RCC 7860 (cell line): ENCODE data around the gene RBM33.
A peak's percentile ranks its signal among the peaks of the same experiment; 100 is the strongest.

Source experiments
- DNase-seq: peaks from one replicate; pipeline ENCODE4 v3.0.0-alpha.2; 2015; ENCODE audit warnings: low spot score
- FAIRE-seq: peaks from 2 replicates; lab custom pipeline; 2012; peaks lifted over from hg19 to GRCh38; lab: Jason Lieb, UNC

The RBM33 gene

DNA sequence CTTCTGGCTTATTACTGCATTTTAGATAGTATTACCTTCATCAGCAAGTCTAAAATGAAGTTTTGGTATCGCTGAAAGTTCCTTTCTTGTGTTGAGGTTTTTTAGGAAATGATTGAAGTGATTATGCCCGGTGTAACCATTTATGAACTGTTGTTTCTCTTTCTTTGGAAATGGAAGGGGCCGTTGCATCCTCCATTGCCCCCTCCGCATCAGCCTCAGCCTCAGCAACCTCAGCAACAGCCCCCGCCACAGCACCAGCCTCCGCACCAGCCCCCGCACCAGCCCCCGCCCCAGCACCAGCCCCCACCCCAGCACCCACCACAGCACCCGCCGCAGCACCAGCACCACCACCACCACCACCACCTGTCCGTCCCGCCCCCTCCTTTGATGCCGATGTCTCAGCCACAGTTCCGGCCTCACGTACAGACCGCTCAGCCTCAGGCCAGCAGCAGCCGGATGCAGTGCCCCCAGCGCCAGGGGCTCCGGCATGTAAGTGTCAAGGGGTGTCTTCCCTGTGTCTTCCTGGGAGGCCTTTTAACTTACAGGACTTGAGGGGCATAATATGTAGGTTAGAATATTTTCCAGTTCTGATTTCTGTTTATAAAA lies 95.2 kb downstream of the RBM33 start:
- DNase-seq (no peak), FAIRE-seq (no peak)

DNA sequence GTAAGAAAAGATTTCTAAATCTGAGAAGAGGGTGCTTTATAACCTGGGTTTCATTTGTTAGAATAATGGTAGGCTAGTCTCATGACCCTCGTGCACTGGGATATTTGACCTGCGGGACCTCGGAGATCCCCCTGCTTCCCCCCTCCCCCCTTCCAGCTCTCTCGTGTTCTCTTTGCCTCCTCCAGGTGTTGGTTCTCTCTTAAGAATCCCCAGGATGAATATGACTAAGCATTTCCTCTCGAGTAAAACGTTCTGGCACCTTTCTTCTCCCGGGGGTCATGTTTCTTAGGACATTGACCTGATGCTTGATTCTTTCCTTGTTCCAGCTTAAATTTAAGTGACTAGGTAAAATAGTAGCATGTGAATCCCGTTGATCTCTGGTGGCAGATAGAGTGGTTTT lies 96.6 kb downstream of the RBM33 start:
- no peak for DNase-seq
- no peak for FAIRE-seq

DNA sequence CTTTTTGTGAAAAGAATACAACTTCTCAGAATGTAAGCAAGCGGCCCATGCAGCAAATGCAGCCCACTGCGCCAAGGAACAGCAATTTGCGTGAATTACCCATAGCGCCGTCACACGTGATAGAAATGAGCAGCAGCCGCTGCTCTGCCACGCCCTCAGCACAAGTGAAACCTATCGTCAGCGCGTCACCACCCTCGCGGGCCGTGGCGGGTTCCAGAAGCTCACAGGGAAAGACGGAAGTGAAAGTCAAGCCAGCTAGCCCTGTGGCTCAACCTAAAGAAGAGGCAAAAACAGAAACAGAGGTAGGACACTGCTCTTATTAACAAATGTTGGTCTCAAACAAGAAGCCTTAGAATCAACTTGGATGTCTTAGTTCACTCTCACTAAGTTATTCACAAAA lies 97.3 kb downstream of the RBM33 start:
- DNase-seq = no peak
- FAIRE-seq = no peak

DNA sequence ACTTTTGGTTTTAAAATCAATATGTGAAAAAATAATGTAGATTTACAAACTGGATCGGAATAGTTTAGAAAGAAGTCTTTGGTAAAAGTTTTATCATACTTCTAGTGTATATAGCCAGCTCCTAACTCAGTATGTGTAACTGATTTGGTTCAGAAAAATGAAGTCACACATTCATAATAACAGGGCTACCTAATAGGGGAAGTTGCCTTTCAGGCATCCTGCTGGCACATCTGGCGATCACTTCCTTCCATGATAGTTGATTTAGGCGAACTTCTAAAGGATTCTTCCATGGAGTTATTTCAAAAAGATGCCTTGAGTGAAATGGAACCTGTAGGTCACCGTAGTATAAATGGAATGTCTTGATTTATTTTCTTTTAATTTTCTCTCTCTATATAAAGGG lies 98.7 kb downstream of the RBM33 start:
- FAIRE-seq (no peak), DNase-seq (no peak)

DNA sequence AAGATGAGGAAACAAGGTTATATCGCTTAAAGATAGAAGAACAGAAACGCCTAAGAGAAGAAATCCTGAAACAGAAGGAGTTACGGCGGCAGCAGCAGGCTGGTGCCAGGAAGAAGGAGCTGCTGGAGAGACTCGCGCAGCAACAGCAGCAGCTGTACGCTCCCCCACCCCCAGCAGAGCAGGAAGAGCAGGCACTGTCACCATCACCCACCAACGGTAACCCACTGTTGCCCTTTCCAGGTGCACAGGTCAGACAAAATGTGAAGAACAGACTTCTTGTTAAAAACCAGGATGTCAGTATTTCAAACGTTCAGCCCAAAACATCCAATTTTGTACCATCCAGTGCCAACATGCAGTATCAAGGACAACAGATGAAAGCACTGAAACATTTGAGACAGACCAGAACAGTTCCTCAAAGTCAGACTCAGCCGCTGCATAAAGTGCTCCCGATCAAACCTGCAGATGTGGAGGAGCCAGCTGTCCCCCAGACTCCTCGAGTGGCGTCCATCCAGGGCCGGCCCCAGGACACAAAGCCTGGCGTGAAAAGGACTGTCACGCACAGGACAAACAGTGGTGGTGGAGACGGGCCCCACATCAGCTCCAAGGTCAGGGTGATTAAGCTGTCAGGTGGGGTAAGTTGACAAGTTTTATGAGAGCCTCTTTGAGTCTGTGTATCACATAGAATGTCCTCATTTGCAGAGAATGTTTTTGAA lies 100.7 kb downstream of the RBM33 start:
- DNase-seq (no peak), FAIRE-seq (no peak)

DNA sequence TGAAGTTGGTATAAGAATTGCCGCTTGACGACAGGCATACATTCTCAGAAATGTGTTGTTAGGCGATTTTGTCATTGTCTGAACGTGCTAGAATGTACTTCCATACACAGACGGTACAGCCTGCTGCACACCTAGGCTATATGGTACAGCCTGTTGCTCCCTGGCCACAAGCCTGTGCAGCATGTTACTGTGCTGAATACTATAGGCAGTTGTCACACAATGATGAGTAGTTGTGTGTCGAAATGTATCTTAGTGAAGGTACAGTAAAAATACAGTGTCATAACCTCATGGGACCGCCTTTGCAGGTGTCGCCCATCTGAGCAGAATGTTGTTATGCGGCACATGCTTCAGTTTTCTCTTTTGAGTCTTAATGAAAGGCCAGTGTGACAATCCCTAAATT lies 101.3 kb downstream of the RBM33 start:
- no peak for FAIRE-seq

DNA sequence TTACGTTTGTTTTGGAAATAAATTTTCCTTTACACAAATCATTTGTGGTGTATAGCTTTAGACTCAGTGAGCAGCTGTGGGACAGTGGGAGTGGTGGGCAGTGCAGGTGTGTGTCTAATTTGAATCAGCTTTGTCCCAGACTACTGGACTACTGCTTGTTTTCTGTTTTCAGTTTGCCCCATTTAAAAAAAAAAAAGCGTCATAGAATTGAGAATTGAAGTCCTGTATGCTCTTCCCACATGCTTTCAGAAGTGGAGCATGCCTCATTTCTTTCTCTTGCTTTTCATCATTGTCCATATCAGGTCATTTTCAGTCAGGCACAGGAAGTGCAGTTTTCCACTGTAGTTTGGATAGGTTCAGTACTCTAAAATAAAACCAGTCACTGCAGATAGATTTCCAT lies 101.7 kb downstream of the RBM33 start:
- DNase-seq = no peak
- FAIRE-seq = no peak

More for the DNA sequence above, 101.3 kb downstream of the RBM33 start:
- DNase-seq = no peak

DNA sequence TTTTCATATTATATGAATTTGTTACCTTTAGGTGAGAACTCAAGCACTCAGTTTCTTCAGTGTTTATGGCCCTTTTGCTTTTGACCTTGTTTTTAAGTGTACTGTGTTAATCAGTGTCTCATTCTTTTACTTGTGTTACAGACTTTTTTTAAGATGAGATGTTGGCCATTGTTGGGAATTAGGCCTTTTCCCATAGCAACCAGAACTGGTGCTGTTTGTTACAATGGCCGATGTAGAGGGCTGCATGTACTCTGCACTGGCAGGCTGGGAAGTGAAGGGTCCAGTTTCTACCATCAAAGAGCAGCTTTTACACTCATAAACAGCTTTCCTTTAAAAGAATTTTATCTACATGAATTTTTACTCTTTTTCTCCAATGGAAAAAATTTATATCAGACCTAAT lies 102.7 kb downstream of the RBM33 start:
- FAIRE-seq (no peak), DNase-seq (no peak)

DNA sequence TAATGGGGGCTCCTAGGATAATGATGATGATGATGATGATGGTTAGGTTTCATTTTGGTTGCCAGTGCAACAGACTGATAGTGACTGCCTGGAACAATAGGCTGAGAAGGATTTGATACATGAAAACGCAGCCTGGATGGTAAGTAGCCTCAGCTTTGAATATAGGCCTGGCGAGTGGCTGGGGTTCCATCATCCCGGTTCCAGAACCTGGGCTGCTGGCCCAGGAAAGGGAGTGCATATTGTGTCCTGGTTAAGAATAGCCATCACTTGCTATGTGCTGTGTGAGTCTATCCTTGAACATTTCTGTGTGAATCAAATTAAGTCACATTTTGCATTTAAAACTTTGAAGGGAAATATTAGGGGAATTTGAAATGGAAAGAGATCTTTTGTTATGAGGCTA lies 105.1 kb downstream of the RBM33 start:
- DNase-seq = no peak
- FAIRE-seq = no peak

DNA sequence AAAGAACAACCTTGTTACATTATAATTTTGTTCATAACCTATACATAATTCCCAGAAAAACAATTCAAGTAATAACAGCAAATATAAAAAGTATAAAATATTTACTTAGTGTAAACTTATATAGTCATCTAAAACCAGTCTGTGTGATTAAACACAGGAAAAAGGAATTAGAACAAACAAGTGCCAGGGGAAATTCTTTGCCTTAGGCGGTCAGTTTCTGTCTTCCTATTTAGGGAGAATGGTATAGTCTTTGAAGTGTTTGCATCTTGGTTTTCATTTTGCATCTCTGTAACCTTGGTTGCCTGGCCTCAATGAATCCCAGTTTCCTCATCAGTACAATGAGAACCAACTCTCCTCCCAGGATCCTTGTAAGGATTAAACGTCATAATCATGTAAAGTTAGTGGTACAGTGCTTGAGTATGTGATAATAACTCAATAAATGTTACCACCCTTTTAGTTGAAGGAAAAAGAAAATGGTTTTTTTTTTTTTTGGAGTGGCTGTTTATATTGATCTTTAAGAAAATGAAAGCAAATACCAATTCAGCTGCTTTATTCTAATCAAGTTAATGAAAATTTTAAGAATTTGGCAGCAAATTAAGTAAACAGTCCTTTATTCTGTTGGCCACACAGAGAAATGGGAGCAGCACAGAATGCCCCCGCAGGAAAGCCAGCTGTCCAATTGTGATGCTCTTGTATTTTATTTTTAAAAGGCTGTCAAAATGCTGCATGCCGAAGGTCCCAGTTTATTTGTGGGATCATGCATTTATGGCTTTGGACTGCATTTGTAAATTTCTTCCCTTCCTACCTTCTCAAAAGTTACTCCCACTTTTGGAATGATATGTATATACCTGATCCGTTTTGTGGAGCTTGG lies 106.0 kb downstream of the RBM33 start:
- no peak for DNase-seq
- no peak for FAIRE-seq

DNA sequence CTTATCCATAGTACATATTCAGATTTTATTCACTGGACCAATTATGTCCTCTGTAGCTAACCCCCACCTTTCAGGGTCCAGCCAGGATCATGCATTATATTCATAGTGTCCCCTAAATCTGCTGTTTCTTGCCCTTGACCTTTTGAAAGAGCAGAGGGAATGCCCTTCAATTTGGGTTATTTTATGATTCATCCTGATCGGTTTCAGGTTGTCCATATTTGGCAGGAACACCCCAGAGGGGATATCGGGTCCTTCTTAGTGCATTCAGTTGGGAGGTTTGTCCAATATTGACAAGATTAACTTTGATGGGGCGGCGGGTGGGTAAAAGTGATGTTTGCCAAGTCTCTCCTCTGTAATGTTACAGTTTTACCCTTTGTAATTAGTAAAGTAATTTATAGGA lies 106.9 kb downstream of the RBM33 start:
- no peak for FAIRE-seq
- no peak for DNase-seq

DNA sequence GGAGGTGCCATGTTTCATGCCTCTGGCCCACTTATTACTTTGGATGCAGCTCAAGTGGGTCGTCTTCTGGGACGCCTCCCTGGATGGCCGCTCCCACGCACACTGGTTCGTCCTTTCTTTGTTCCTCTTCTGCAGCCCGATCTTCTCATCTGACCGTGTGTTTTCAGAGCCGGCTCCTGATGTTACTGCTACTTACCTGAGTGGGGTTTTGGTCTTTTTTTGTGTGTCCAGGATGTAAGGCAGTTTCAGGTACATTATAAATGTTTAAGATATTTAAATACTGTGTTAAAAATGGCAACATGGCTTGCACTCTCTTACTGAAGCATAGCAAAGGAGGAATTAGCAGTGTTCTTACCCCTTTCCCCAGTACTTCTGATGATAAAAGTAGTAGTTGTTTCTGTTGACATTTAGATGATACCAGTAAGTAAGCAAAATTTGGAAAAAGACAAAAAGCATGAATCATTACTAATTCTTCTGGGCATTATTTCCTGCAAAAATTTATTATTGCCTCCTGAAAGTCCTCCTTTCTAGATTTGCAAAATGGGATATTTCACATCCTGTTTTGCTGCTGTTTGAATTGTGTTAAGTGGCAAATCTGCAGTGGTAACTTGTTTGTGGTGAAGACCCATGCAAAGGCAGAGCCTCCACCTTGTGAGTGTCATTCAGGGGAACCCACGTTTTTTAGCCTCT lies 108.4 kb downstream of the RBM33 start:
- no peak for FAIRE-seq

DNA sequence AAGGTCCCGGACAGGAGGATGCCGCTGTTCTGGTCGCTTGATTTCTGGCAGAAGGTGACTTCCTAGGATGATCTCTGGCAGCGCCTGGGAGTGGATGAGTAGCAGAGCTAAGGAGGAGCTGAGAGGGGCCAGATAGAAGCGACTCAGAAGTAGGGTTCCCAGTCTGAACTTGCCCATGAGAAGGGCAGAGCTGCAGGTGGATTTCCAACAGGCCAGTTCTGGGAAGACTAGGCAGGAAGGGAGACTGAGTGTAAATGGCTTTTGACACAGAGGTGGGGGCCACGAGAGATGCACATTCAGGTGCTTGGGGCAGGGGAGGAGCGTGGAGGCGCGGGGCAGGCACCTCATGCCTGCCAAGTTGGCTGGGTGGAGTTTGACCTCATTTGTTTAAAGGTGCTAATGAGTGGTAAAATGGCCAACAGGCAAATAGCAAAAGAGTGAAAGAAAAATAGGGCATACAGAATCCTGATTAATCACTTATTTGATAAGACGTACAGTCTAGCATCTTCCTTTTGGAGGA lies 109.0 kb downstream of the RBM33 start:
- no peak for DNase-seq
- FAIRE-seq = no peak

More for the DNA sequence above, 108.4 kb downstream of the RBM33 start:
- DNase-seq = peak; percentile 34

DNA sequence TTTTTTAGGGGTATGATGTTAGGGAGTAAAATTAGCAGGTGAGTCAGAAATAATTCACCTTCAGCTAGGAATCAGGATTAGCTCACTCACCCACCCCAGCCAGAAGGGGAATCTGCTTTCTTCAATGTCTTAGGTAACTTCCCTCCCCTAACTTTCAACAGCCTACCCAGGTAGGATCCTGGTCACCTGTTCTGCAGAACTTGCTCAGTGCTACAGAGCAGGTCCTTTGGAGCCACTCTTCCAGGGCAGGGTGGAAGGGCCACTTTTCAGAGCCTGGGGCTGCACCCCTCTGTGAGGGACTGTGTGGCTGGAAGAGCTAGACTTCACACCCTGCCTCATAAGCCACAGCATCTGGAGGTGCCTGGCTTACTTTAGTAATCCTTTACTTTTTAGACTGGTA lies 109.7 kb downstream of the RBM33 start:
- no peak for DNase-seq
- FAIRE-seq = no peak

DNA sequence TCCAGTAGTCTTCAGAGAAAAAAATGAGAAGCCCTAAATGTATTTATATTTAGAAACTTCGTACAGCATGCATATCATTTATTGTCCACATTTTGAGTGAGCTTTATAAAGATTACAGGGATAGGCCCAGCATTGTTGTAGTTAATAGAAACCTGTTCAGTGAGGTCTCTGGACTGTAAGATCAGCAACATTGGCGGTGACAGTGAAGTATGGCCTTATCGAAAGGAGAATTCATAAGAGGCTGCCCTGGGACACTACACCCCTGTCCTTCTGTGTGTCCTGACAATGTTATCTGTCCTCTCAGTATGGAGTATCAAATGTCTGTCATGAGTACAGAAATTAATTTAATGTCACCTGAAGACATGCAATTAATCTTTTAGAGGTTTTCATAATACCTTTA lies 110.6 kb downstream of the RBM33 start:
- DNase-seq = no peak
- no peak for FAIRE-seq

DNA sequence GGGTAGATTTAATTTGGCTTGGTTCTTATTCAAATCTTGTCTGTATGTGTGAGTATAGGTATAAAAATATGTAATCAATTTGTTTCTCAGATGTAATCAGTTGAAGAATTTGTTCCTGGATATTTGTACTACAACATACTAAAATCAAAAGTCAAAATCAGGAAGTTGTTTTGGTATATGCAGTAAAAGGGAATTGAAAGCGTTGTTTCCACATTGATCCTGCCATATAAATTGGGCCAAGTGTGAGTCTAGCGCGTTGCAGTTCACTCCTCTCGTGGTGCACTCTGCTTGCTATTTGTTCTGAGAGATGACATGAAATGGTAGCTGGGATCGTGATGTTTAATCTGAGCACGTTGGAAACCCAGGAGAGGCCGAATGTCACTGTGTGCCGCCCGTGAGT lies 111.9 kb downstream of the RBM33 start:
- DNase-seq (no peak), FAIRE-seq (no peak)

DNA sequence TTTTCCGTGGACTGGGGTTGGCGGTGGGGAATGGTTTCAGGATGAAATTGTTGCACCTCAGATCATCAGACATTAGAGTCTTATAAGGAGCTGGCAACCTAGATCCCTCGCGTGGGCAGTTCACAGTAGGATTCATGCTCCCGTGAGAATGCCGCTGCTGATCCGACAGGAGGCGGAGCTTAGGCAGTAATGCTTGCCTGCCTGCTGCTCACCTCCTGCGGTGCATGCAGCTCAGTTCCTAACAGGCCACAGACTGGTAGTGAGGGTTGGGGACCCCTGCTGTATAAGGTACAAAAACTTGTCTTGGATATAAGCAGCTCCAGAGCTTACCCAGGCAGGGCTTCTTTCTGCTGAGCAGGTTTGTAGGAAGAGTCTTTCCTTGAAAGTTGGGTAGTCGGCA lies 113.9 kb downstream of the RBM33 start:
- no peak for FAIRE-seq

DNA sequence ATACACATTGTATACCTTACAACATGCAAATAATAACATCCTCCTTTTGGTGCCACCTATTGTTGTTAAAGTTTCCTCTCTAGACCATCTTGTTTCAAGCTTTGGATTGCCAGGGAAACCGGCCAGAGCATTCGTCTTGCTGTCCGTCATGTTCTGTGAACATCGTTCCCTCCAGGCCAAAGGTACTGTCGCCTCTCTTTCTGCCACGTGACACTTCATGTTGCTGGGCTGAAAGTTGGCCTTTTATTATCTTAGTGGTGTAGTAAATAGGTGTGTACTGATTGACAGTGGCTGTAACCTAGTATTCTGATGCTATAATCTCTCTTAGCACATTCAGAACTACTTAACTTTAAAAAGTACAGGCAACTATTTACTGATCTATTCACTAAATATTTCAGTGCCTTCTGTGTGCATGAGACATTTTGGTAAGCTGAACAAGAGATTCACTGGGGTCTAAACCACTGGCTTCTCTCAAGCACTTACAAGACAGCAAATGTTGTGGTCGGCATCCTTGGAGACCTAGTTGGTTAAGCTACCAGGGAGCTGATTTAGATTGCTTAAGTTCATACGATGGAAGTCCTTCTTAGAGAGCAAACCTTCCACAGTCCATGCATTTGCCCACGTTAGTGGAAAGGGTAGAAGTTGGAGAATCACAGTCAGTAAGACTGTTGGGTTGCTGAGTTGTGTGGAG lies 115.4 kb downstream of the RBM33 start:
- FAIRE-seq (no peak), DNase-seq (no peak)

More for the DNA sequence above, 113.9 kb downstream of the RBM33 start:
- DNase-seq = no peak

DNA sequence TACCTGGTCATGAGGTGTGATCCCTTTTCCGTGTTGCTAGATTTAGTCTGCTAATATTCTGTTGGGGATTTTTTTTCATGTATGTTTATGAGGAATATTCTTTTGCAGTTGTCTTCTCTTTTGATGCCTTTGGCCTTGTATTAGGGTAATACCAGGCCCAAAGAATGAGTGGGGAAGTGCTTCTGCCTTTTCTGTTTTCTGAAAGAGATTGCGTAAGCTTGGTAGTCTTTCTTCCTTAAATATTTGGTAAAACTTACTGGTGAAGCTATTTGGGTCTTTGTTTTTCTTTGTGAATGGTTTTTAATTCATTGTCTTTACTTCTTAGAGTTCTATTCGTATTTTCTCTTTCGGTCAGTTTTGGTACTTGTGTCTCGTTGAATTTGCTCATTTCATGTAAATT lies 116.7 kb downstream of the RBM33 start:
- DNase-seq = no peak
- FAIRE-seq = no peak

DNA sequence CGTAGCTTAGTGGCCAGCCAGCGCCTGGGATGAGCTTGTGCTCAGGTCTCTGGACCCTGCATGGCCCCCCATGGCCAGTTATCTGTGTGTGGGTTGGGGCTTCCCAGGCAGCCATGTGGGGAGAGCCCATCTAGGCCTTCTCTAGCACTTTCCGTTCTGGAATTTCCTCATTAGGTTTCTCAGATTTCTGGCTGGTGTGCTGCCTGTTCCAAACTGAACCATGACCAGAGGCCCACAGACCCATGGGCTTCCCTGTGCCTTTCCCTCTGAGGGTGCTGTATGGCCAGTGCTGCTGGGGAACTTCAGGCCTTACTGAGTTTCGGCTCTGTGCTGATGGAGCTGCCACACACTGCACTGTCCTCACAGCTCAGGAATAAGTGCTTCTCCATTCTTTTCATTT lies 117.6 kb downstream of the RBM33 start:
- no peak for DNase-seq
- no peak for FAIRE-seq
